Dermis microvascular lymphatic vessel endothelial cell (primary cell): Measurements from ENCODE around the gene B3GALT5. TPM values are rescaled to one million over a fixed set of nuclear protein-coding genes. Genes with fewer than 3 reads are reported as not detected.
"Not testable (repeated sequence)": the region's sequence is repeated elsewhere in the genome, so short reads cannot be mapped to it uniquely, and the experiment has no call there.

Experiments
- DNase-seq, 2 donors: peaks; one replicate each; pipeline versions ENCODE4 v3.0.0 to v3.0.0-alpha.2; 2010; ENCODE audit warnings: low read depth in 2 of 2
- total RNA-seq: library from RNA; depleted of rRNA; stranded (reverse); fragments of >200 nt; gene quantifications from 2 replicates; pipeline ENCODE4 v1.2.1, GENCODE V29; 2014

Gene B3GALT5
- not detected in 2 replicates for total RNA-seq

- no peak for DNase-seq
These were observed at the start of gene B3GALT5 for GRCh38 chr21:39612233-39613040. Gene B3GALT5, plus strand, starts transcription at chr21:39612940. Its CDS starts 47,620 bp downstream, at chr21:39660560.

DNA sequence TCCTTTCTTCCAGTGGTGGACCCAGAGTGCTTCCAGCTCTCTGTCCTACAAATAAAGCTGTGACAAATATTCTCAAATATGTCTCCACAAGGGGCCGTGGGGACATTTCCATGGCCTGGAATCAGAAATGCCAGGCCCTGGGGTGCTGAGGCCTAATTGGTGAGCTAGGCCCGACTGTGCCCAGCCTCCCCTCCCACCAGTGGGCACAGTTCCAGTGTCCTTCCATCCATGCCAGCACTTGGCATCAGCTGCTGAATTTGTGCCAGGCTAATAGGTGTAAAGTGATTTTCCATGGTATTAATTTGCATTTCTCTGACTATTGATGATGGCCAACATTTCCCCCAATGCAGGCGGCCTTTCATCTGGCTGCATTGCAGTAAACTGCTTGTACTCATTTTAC, 48.5 kb upstream of the B3GALT5 start:
- no peak for DNase-seq

GRCh38 chr21:39567180-39567972, 45.4 kb upstream of the B3GALT5 start:
- no peak for DNase-seq

- DNase-seq, result no peak
These were observed 44.4 kb upstream of the B3GALT5 start for GRCh38 chr21:39568361-39568760.

GRCh38 chr21:39575775-39576174, 37.0 kb upstream of the B3GALT5 start:
- DNase-seq, result no peak

DNA sequence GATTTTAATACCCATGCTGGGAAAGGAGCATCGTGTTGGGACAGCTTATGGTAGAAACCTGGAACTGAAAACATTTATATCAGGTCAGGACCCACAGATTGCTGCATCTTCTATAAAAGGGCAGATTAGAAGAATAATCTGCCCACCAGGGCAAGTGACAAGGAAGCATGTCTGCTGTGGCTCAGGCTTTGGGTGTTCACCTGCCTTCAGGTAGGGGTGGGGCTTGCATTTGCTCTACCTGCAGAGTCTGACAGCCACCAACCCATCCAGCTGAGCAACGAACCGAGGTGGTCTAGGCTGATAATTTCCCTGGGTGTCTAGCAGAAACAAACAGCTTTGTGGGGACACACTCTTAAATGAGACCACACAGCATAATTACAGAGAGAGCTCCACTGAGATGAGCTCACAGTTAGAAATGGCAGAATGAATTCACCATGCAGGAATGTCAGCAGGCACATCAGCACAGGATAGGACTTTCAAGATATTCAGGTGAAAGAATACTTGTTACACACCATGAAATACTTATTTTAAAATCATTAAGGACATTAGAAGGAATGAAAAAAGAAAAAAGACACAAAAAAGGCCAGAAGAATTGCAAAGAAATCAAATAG, 36.1 kb upstream of the B3GALT5 start:
- DNase-seq, result no peak

DNA sequence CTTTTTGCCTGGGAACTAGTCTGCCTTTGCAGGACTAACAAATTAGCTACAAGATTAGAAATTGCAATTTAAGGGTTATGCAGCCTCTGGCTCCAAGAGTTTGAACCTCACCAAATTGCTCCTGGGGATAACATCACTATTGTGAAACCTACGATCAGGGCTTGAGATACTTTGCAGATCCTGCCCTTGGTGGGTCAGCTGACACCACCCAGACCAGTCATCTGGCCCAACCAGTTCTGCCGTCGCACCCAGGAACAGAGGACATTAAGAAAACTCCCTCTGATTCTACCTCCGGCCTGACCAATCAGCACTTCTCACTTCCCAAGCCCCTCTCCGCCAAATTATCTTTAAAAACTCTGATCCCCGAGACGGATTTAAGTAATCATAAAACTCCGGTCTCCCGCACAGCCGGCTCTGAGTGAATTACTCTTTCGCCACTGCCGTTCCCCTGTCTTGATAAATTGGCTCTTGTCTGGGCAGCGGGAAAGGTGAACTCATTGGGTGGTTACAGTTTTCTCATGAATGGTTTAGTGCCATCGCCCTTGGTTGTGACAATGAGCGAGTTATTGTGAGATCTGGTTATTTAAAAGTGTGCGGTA, 32.9 kb upstream of the B3GALT5 start:
- DNase-seq, result no peak

GRCh38 chr21:39580744-39581143, 32.0 kb upstream of the B3GALT5 start:
- DNase-seq, result no peak

DNA sequence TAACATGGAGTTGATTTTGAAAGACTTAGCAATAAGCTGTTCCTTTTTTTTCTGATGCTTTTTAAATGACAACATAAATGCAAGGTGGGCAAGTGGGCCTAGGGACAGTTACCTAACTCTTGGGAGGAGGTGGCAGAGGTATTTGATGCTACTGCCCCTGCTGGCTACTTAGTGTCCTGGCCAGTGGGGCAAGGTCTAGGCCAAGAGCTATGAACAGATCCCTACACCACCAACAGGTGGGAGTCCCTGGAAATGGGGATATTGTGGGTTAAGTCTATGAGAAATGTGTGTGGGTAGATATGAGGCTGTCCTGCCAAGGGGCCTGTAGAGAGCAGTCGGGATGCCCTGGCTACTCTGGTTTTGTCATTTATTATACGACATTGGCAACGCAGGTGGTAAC, 31.3 kb upstream of the B3GALT5 start:
- no peak for DNase-seq

DNA sequence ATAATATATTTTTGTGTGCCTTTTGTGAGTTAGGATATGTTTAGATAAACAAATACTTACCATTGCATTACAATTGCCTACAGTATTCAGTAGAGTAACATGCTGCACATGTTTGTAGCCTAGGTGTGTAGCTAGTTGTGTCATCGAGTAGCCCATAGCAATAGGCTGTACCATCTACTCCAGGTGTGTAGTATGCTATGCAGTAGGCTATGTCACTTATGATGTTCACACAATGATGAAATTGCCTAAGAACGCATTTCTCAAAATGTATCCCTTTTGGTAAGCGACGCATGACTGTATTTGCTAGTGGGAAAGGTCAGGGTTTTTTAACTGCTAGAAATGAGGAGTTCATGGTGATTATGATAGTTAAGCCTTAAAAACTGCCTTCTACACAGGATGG, 30.0 kb upstream of the B3GALT5 start:
- no peak for DNase-seq

DNA sequence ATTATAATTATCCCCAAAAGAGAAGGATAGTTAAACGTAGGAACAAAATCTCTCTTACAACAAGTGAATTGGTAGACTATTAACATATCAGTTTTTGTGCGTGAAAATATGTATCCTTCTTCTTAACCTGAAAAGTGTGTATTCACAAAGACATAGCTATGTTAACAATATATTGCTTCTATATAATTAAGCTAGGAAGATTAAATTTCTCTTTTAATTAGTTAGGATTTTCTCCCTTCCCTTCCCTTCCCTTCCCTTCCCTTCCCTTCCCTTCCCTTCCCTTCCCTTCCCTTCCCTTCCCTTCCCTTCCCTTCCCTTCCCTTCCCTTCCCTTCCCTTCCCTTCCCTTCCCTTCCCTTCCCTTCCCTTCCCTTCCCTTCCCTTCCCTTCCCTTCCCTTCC, 29.2 kb upstream of the B3GALT5 start:
- DNase-seq, result not testable (repeated sequence)

DNA sequence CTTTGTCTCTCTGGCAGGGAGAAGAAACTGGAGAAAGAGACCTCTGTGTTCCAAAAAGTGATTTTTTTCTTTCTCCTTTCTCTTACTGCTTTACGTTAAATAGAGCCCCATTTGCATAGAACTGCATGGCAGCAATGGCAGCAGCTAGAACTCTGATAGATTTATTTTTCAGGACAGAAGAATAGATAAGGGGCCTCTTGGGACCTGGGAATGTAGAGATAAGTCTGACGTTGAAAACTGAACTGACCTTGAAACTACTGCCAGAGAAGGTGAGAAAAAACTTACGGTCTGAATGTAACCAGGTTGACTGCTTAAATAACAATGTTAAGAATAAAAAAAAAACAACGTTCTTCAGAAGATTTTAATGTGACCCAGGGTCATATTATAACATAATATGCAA, 25.4 kb upstream of the B3GALT5 start:
- no peak for DNase-seq

- DNase-seq, result no peak
These were observed 23.9 kb upstream of the B3GALT5 start for GRCh38 chr21:39588884-39589283.

GRCh38 chr21:39593522-39593921, 19.2 kb upstream of the B3GALT5 start:
- DNase-seq, result no peak

DNA sequence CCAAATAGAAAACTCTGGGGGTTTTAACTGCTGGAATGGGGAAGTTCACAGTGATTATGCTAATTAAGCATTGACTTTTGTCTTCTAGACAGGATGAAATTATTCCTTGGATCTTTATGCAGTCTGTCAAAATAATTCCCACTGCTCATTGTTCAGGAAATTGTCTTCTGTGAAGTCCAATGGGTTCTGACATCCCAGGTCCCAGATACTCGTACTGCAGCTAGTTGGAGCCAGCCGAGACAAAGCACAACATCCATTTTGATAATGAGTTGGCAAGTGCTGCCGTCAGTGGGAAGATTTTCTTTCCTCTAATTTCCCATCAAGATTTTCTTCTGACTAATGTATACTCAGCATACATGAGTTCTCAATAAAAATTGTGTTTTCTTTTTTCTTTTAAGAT, 17.3 kb upstream of the B3GALT5 start:
- DNase-seq, result no peak

GRCh38 chr21:39597595-39597994, 15.1 kb upstream of the B3GALT5 start:
- DNase-seq, result no peak

DNA sequence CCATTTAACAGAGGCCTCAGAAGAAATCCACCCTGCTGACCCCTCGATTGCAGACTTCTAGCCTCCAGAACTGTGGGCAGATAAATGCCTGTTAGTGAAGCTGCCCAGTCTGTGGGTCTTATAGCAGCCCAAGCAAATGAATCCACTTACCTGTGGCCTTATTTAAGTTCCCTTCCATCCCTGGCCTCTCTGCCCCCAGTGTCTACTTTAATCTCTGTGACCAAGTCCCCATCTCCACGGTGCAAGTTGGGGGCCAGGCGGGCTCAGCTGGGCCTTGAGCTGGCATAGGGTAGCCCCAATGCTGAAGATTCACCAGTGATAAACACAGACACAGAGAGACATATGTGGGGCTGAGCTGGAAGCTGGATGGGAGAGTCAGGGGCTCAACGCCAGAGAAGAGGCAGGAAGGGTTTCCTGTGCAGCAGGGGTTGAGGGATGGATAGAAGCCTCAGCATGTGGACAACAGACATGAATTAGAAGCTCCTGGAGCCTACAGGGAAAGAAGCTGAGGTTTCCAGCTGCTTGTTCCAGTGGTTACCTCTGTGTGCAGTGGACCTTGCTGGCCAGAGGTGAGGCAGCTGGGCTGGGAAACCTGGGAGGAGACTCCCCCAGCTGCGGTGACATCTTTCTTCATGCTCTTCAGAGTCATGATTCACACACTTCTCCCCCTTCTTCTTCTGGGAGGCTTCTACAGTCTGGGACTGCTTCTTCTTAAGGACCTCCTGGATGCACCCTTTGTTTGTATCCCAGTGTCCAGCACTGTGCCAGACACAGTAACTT, 13.4 kb upstream of the B3GALT5 start:
- no peak for DNase-seq

DNA sequence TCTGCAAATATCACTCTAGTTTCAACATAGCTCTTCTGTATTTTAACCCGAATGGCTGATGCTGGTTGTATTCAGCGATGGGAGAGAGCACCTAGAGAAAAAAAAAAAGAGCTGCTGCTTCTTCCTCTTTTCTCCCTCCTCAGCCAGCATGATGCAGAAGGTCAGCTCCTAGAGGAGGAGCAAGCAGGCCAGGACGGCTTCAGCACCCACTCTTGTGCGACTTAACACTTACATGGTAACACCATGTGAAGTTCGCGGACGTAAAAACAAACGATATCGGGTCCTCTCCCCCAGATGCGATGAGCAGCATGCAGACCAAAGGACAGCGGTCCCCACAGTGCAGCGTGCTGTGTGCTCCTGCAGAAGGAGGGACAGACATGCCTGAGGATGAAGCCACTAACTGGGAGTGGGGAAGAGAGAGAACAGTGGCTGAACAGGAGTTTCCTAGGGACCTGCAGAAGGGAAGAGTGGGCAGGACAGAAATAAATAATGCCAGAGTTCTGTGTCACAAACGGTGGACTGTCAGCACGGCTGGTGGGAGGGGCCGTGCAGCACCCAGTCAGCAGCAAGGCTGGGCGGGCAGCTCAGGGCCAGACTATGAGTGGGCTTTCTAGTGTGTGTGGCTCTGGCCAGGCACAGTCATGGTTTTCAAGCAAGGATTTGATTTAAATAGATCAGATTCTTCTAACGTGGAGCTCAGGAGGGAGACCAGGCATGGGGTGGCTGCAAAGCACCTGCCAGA, 11.4 kb upstream of the B3GALT5 start:
- no peak for DNase-seq

DNA sequence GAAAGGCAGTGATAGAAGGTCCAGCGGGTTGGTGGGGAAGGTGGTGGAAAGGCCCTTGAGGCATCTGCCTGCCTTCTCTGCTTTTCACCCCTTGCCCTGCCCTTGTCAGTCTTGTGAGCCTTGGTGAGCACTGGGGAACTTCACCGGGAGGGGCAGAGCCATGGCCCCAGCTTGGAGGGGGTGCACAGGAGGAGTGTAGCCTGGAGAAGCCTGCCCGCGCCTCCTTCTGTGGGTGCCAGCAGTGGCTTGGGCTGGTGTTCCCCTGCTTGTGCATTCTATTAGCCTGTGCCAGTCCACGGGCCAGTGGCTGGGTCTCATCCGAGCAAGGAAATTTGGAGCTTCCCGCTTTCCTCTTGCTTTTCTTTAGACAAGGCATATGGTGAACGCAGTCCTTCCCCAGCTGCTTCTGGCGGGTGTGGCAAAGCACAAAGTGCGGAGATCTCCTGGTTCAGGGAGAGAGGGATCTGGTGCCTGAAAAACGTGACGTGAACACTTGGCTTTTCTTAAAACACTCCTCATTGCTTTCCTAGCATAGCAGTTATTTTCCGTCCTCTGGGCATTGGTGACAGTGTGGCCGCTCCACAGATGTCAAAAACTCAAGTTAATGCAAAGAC, 10.6 kb upstream of the B3GALT5 start:
- DNase-seq, result no peak

DNA sequence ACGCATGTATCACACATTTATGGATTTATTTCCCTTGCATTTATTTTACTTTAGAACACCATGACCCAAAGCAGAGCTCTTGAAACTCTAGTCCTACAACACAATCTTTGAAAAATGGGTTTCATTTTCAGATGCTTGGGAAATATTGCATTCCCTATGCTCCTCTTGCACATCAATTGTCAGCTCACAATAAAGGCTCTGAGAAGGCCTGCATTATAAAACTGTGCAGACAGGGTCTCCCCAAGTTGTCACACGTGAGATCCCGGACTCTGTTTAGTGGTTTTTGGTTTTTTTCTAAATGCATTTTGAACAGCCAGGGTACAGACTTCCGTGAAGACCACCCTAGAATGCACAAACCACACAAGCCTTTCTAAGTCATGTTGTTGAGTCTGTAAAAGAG, 9.9 kb upstream of the B3GALT5 start:
- no peak for DNase-seq
